LNCAP (cell line): ENCODE results near the gene GNS.

Experiments
- CTCF ChIP-seq: fragments of 450-650 bp; IDR thresholded peaks from 2 replicates; pipeline ENCODE4 v1.5.1; 2017; ENCODE audit warnings: mild to moderate bottlenecking

GNS gene

GRCh38 chr12:64759035-64759894 is at the start of gene GNS:
TSS of gene GNS (minus strand) at chr12:64759406. CDS start at chr12:64759276, 130 bp downstream.
- TF ChIP-seq CTCF: no peak

GRCh38 chr12:64808110-64808509 is 48.9 kb upstream of the GNS start:
- TF ChIP-seq CTCF: no peak

- no peak for TF ChIP-seq CTCF
These were observed 47.6 kb upstream of the GNS start for GRCh38 chr12:64806593-64807460.

- TF ChIP-seq CTCF: no peak
These were observed 47.0 kb upstream of the GNS start for GRCh38 chr12:64806173-64806572.

- TF ChIP-seq CTCF: peak; percentile 97
These were observed 43.1 kb upstream of the GNS start for GRCh38 chr12:64802180-64802775.

GRCh38 chr12:64801381-64801780 is 42.2 kb upstream of the GNS start:
- peak; percentile 39 for TF ChIP-seq CTCF

- TF ChIP-seq CTCF: no peak
These were observed 41.4 kb upstream of the GNS start for GRCh38 chr12:64800640-64801039.
